Measurements from ENCODE around the gene MSTN. TPM values are rescaled to one million over a fixed set of nuclear protein-coding genes. Genes with fewer than 3 reads are reported as not detected.
"Not testable (repeated sequence)": the region's sequence is repeated elsewhere in the genome, so short reads cannot be mapped to it uniquely, and the experiment has no call there.

MSTN gene
- total RNA-seq, 1 donor from 2014 or later: 0.45 TPM

GRCh38 chr2:190050001-190050400 lies 12.5 kb downstream of the MSTN start:
- no peak overlapping the region for H3K4me3 Mint-ChIP-seq (ENCODE audit: unreplicated experiment)
- TF ChIP-seq CTCF (IDR thresholded peaks at IDR 0.05): no peak
- no peaks in the 10 kb centered on the region for H3K9me3 Mint-ChIP-seq (ENCODE audit: low read depth)
- H3K4me1 Mint-ChIP-seq (ENCODE audit: low read depth): peaks cover 10% of the 10 kb centered on the region
- H3K36me3 Mint-ChIP-seq (ENCODE audit: low read depth): no peaks in the 10 kb centered on the region
- no peak for DNase-seq (ENCODE audit: low spot score)
- H3K27me3 Mint-ChIP-seq (ENCODE audit: low read depth): no peaks in the 10 kb centered on the region
- H3K27ac Mint-ChIP-seq (ENCODE audit: unreplicated experiment): no peak overlapping the region

- peaks cover 8% of the 10 kb centered on the region for H3K4me1 Mint-ChIP-seq (ENCODE audit: low read depth)
- no peak overlapping the region for H3K27ac Mint-ChIP-seq (ENCODE audit: unreplicated experiment)
- DNase-seq (ENCODE audit: low spot score): no peak
- no peak overlapping the region for H3K4me3 Mint-ChIP-seq (ENCODE audit: unreplicated experiment)
- no peak for TF ChIP-seq CTCF (IDR thresholded peaks at IDR 0.05)
- H3K36me3 Mint-ChIP-seq (ENCODE audit: low read depth): no peaks in the 10 kb centered on the region
- no peaks in the 10 kb centered on the region for H3K9me3 Mint-ChIP-seq (ENCODE audit: low read depth)
- peaks cover 2% of the 10 kb centered on the region for H3K27me3 Mint-ChIP-seq (ENCODE audit: low read depth)
Measured at GRCh38 chr2:190044866-190045265, 17.7 kb downstream of the MSTN start.

GRCh38 chr2:190043441-190043840 lies 19.1 kb downstream of the MSTN start:
- no peaks in the 10 kb centered on the region for H3K9me3 Mint-ChIP-seq (ENCODE audit: low read depth)
- no peak overlapping the region for H3K4me3 Mint-ChIP-seq (ENCODE audit: unreplicated experiment)
- H3K4me1 Mint-ChIP-seq (ENCODE audit: low read depth): peaks cover 7% of the 10 kb centered on the region
- no peaks in the 10 kb centered on the region for H3K36me3 Mint-ChIP-seq (ENCODE audit: low read depth)
- DNase-seq (ENCODE audit: low spot score): no peak
- TF ChIP-seq CTCF (IDR thresholded peaks at IDR 0.05): no peak
- peaks cover 2% of the 10 kb centered on the region for H3K27me3 Mint-ChIP-seq (ENCODE audit: low read depth)
- H3K27ac Mint-ChIP-seq (ENCODE audit: unreplicated experiment): no peak overlapping the region

GRCh38 chr2:190036071-190036470 lies 26.5 kb downstream of the MSTN start:
- Mint-ChIP-seq H3K9me3 (ENCODE audit: low read depth) (no peaks in the 10 kb centered on the region), H3K27me3 (ENCODE audit: low read depth) (peaks cover 2% of the 10 kb centered on the region), H3K4me1 (ENCODE audit: low read depth) (no peaks in the 10 kb centered on the region), H3K4me3 (ENCODE audit: unreplicated experiment) (no peak overlapping the region), H3K27ac (ENCODE audit: unreplicated experiment) (no peak overlapping the region), H3K36me3 (ENCODE audit: low read depth) (no peaks in the 10 kb centered on the region)
- TF ChIP-seq CTCF (IDR thresholded peaks at IDR 0.05): no peak
- no peak for DNase-seq (ENCODE audit: low spot score)

GRCh38 chr2:190034417-190034816 lies 28.1 kb downstream of the MSTN start:
- not testable (repeated sequence) for H3K27me3 Mint-ChIP-seq (ENCODE audit: low read depth); H3K27ac Mint-ChIP-seq (ENCODE audit: unreplicated experiment); H3K4me3 Mint-ChIP-seq (ENCODE audit: unreplicated experiment); H3K9me3 Mint-ChIP-seq (ENCODE audit: low read depth); DNase-seq (ENCODE audit: low spot score); H3K36me3 Mint-ChIP-seq (ENCODE audit: low read depth); H3K4me1 Mint-ChIP-seq (ENCODE audit: low read depth)

- H3K27me3 Mint-ChIP-seq (ENCODE audit: low read depth): peaks cover 2% of the 10 kb centered on the region
- H3K4me1 Mint-ChIP-seq (ENCODE audit: low read depth): no peaks in the 10 kb centered on the region
- H3K4me3 Mint-ChIP-seq (ENCODE audit: unreplicated experiment): no peak overlapping the region
- DNase-seq (ENCODE audit: low spot score): no peak
- no peak for TF ChIP-seq CTCF (IDR thresholded peaks at IDR 0.05)
- no peak overlapping the region for H3K27ac Mint-ChIP-seq (ENCODE audit: unreplicated experiment)
- H3K36me3 Mint-ChIP-seq (ENCODE audit: low read depth): no peaks in the 10 kb centered on the region
- H3K9me3 Mint-ChIP-seq (ENCODE audit: low read depth): no peaks in the 10 kb centered on the region
Measured at GRCh38 chr2:190031969-190032618, 30.4 kb downstream of the MSTN start.
